Skeletal muscle tissue (tissue), 4 donors: Measurements from ENCODE around the gene EIF4E3. TPM values are rescaled to one million over a fixed set of nuclear protein-coding genes. Genes with fewer than 3 reads are reported as not detected.
A peak's percentile ranks its signal among the peaks of the same experiment; 100 is the strongest.

Experiments
- H3K27ac ChIP-seq: one replicate; pipeline ENCODE4 v1.7.0; 2013; ENCODE audit warnings: mild to moderate bottlenecking, low read depth, low read length, inconsistent platforms
- H3K27me3 ChIP-seq, 3 donors: one replicate each; pipeline ENCODE4 v1.7.0; 2013; ENCODE audit warnings: low read length in 3 of 3; ENCODE audit not compliant: control insufficient read depth in 3 of 3, insufficient read depth in 3 of 3
- H3K36me3 ChIP-seq, 3 donors: one replicate each; pipeline ENCODE4 v1.7.0; 2013; ENCODE audit warnings: low read length in 3 of 3; ENCODE audit not compliant: control insufficient read depth in 3 of 3, insufficient read depth in 3 of 3
- H3K4me1 ChIP-seq, 3 donors: one replicate each; pipeline ENCODE4 v1.7.0; 2013; ENCODE audit warnings: low read length in 3 of 3, mild to moderate bottlenecking in 3 of 3; ENCODE audit not compliant: control insufficient read depth in 3 of 3, insufficient read depth in 3 of 3
- H3K4me3 ChIP-seq, 3 donors: one replicate each; pipeline ENCODE4 v1.7.0; 2013; ENCODE audit warnings: low read length in 3 of 3
- H3K9ac ChIP-seq, 3 donors: one replicate each; pipeline ENCODE4 v1.7.0; 2013; ENCODE audit warnings: low read length in 3 of 3, mild to moderate bottlenecking in 3 of 3, moderate library complexity in 2 of 3, low read depth in 1 of 3
- H3K9me3 ChIP-seq, 3 donors: one replicate each; pipeline ENCODE4 v1.7.0; 2013; ENCODE audit warnings: low read length in 3 of 3; ENCODE audit not compliant: control insufficient read depth in 3 of 3
- total RNA-seq: library from RNA; depleted of rRNA; stranded (reverse); fragments of >200 nt; gene quantifications from one replicate; pipeline ENCODE4 v1.2.3, GENCODE V29; 2014
- donor health status: Osteomylitis.

EIF4E3 gene
- total RNA-seq, 1 donor from 2014 or later: 2.6 TPM

DNA sequence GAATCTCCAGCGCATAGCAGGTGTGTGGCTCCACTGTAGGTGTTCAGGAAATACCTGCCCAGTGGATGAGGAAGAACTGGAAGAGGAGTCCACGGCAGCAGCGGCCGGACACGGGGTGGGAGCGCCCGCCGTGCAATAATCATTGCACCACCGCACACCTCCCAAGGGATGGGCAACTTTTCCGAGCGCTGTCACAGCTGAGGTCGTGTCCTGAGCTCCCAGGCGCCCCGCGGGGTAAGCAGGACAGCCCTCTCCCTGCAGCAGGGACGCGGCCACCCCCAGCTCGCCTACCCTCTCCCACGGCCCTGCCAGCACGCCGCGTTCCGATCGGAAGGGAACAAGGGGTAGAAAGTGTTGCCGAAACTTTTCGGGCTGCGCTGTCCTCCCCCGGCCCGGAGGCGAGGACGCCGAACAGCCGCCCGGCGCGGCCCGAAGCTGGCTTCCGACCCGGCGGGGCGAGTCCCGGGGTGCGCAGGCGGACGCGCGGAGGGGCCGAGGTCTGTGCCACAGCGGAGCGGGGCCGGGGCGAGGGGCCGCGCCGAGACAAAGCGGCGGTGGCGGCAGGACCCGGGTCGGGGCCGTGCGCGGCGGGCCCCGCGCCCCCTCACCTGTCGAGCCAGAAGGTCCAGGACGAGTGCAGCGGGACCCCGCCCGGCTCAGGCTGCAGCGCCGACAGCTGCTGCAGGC, 475 bp downstream of the EIF4E3 start:
- H3K9me3 ChIP-seq: no peaks in the 10 kb centered on the region
- peak overlapping the region; percentile 81 to 89 (median 87) for H3K9ac ChIP-seq
- H3K27ac ChIP-seq: peak overlapping the region; percentile 43
- H3K4me1 ChIP-seq: peaks cover 9 to 31% (median 18%) of the 10 kb centered on the region in 3 donors
- H3K36me3 ChIP-seq: no peaks in the 10 kb centered on the region
- H3K4me3 ChIP-seq: peak overlapping the region; percentile 80 to 93 (median 90)
- H3K27me3 ChIP-seq: peaks cover 0 to 3% (median 0%) of the 10 kb centered on the region in 3 donors

DNA sequence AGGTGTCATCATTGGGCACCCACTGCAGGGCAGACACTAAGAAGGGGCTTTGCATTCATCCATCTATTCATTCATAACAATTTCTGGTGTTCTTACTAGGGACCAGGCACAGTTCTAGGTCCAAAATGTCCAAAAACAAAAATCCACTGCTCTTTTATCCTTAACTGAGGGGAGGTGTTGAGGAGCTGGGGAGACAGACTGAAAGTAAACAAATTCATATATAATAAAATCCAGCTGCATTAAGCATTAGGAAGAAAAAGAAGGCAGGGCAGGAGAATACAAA, 1.1 kb downstream of the EIF4E3 start:
- Histone ChIP-seq H3K4me3 (peak overlapping the region; percentile 80 to 93 (median 90)), H3K27ac (no peak overlapping the region), H3K4me1 (peaks cover 9 to 32% (median 16%) of the 10 kb centered on the region in 3 donors), H3K27me3 (peaks cover 0 to 3% (median 0%) of the 10 kb centered on the region in 3 donors), H3K9ac (peak overlapping the region; percentile 81 to 89 (median 87)), H3K9me3 (no peaks in the 10 kb centered on the region), H3K36me3 (no peaks in the 10 kb centered on the region)

DNA sequence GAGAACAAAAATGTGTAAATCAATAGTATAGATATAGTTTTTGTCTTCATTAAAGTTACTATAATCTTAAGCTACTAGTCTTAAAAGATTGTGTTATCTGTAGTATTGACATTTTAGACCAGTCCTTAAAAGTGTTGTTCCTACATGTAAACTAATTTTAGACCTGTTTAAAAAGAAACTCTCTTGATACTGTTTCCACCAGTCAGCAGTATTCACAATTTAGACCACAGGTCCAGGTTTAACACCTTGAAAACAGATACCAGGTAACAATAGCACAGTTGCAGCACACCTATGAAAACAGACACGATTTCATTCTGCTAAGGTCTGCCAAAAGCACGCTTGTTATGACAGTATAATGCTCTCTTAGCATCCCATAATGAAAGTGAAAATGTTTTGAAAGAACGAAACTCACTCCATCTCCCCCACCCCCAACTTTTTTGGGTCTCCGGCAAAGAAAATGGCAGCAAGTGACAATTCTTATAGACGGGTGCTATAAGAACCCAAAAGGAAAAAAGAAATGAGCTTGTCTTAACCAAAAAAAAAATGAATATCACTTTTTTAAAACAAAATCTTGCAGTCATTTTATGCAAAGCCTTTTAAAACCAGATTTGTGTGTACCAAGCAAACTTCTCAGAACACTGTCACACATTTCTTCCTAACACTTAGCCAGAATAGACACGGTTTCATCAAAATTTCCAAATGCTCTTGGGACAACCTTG, 1.6 kb downstream of the EIF4E3 start:
- Histone ChIP-seq H3K27me3 (no peaks in the 10 kb centered on the region), H3K4me3 (peak overlapping the region in 2 of 3 donors; percentile 80 to 90), H3K9ac (peak overlapping the region; percentile 81 to 89 (median 87)), H3K4me1 (peaks cover 9 to 34% (median 16%) of the 10 kb centered on the region in 3 donors), H3K36me3 (no peaks in the 10 kb centered on the region), H3K27ac (no peak overlapping the region), H3K9me3 (no peaks in the 10 kb centered on the region)

DNA sequence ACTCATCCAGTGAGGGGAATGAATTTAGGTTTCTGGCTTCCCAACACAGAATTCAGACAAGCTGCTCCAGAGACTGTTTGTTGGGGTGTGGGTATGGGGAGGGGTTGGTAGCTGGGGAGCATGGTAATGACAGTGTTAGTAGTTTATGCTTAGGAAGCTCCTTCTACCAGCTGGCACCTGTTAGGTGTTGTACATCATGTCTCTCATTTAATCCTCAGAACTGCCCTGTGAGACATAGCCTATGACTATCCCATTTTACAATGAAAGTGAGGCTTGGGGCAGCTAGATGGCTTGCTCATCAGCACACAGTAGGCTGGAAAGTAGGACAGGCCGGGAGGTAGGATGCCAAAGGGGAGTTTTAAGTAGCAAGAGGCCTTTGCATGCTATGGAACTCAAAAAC, 2.5 kb downstream of the EIF4E3 start:
- H3K36me3 ChIP-seq: no peaks in the 10 kb centered on the region
- no peaks in the 10 kb centered on the region for H3K9me3 ChIP-seq
- no peak overlapping the region for H3K4me3 ChIP-seq
- no peak overlapping the region for H3K9ac ChIP-seq
- no peaks in the 10 kb centered on the region for H3K27me3 ChIP-seq
- H3K27ac ChIP-seq: no peak overlapping the region
- peaks cover 9 to 34% (median 16%) of the 10 kb centered on the region in 3 donors for H3K4me1 ChIP-seq

DNA sequence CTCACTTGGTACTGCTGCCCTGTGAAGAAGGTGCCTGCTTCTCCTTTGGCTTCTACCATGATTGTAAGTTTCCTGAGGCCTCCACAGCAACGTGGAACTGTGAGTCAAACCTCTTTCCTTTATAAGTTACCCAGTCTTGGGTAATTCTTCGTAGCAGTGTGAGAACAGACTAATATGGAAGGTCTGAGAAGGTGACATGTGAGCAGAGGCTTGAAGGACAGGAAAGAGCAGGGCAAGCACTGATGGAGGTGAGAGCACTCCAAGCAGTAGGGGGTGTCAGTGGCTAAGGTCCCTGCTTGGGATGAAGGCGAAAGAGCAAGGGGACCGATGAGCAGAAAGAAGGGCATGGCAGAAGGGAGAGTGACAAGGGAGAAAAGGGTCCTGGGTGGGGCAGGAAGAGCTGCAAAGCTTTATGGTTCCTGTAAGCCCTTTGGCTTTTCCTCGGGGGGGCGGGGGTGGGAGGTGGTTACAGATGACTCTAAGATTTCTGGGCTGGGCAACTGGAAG, 3.5 kb downstream of the EIF4E3 start:
- no peaks in the 10 kb centered on the region for H3K27me3 ChIP-seq
- H3K36me3 ChIP-seq: no peaks in the 10 kb centered on the region
- peaks cover 9 to 34% (median 16%) of the 10 kb centered on the region in 3 donors for H3K4me1 ChIP-seq
- H3K9me3 ChIP-seq: no peaks in the 10 kb centered on the region
- H3K4me3 ChIP-seq: no peak overlapping the region
- H3K9ac ChIP-seq: no peak overlapping the region
- H3K27ac ChIP-seq: no peak overlapping the region

DNA sequence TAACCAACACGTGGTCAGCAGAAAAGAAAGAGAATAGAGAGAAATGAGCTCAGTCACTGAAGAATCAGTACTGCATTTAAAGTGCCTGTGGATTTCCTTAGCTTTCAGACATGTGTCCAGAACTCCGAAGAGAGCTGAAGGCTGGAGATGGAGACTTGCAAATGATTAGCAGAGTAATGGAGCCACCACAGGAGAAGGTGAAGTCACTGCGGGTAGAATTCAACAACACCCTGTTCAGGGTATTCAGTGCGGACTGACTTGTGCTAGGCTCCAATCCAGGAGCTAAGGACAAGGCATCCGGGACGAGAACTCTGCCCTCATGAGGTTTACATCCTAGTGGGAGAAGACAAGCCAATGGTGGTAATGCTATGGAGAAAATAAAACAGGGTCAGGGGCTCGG, 4.2 kb downstream of the EIF4E3 start:
- Histone ChIP-seq H3K27ac (no peak overlapping the region), H3K4me1 (peaks cover 9 to 29% (median 14%) of the 10 kb centered on the region in 3 donors), H3K9ac (no peak overlapping the region), H3K9me3 (no peaks in the 10 kb centered on the region), H3K27me3 (no peaks in the 10 kb centered on the region), H3K36me3 (no peaks in the 10 kb centered on the region), H3K4me3 (no peak overlapping the region)

DNA sequence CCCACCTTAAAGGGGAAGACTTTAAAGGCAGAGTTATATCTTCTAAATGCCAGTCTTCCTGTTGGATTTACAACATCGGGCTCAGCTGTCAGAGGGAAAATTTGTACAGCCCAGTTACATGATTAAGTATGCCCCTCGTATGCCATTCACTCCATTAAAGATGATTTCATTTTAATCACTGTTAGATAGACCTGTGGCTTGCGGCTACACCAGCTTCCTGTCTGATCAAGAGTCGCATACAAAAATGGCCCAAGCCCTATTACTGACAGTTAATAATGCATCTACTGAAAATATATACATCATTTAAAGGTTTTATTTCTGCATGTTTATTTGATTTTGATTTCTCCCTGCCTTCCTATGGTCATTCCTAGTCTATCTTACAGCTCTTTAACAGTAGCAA, 7.1 kb downstream of the EIF4E3 start:
- no peak overlapping the region for H3K9ac ChIP-seq
- no peak overlapping the region for H3K27ac ChIP-seq
- no peaks in the 10 kb centered on the region for H3K36me3 ChIP-seq
- no peaks in the 10 kb centered on the region for H3K27me3 ChIP-seq
- H3K4me1 ChIP-seq: peaks cover 3 to 20% (median 8%) of the 10 kb centered on the region in 3 donors
- H3K4me3 ChIP-seq: no peak overlapping the region
- no peaks in the 10 kb centered on the region for H3K9me3 ChIP-seq

DNA sequence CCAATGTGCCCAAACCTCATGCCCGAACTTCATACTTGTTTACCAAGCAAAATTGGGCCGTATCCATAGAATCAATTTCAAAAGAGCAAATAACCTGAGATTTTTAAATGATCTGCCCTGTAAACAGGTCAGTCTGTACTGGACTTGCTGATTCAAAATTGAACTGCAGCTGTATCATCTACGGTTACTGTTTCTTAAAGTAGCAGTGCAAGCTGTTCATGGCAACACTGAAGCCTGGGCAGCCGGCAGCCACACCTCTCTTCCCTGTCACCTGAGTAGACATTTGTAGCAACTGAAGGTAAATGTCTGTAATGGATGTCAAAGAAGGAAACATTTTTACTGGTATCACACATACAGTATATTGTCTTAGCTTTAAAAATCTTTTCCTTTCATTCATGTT, 10.6 kb downstream of the EIF4E3 start:
- H3K27ac ChIP-seq: no peak overlapping the region
- H3K9ac ChIP-seq: no peak overlapping the region
- H3K9me3 ChIP-seq: no peaks in the 10 kb centered on the region
- H3K4me1 ChIP-seq: peaks cover 3 to 21% (median 8%) of the 10 kb centered on the region in 3 donors
- peaks cover 0 to 6% (median 3%) of the 10 kb centered on the region in 3 donors for H3K36me3 ChIP-seq
- no peaks in the 10 kb centered on the region for H3K27me3 ChIP-seq
- no peak overlapping the region for H3K4me3 ChIP-seq

DNA sequence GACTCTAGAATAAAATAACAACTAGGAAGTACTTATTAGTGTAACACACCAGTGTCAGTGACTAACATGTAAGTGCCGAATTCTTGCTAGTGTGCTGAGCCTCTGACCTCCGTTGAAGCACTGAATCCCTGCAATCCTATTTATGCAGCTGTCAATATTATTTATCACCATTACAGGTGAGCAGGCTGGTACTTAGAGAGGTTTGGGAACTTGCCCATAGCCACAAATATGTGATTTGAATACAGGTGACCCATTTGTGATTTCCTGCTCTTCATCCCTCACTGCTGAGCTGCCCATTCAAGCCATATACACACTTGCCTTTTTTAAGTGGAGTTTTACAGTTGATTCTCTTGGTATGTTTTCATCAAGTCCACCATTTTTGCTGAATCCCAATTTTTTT, 12.2 kb downstream of the EIF4E3 start:
- Histone ChIP-seq H3K27ac (no peak overlapping the region), H3K27me3 (no peaks in the 10 kb centered on the region), H3K4me1 (peaks cover 8 to 15% (median 9%) of the 10 kb centered on the region in 3 donors), H3K9ac (no peak overlapping the region), H3K36me3 (peaks cover 0 to 6% (median 3%) of the 10 kb centered on the region in 3 donors), H3K9me3 (no peaks in the 10 kb centered on the region), H3K4me3 (no peak overlapping the region)

DNA sequence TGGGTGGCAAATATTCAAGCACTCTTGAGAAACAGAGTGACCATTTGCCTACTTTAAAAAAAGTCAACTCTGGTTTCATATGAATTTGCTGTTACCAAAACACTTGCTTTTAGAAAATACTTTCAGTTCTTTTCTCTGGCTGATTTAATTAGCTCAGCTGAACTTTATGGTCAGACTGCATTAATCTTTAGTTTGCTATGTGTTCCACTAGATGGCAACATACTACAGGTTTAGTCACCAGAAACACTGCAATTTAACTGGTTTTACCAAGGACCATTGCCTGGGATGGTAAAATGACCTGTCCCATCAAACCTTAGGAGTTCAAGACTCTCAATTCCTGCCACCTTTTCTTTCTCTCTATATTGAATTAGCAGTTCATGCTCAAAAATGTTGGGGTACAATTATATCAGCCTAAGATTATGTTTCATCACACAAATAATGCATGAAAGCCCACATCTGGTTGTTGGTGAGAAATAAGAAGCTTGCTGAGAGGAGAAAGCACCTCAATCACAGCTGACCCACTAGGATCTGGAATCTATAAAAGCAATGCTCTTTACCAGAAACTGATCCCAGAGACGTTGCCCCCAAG, 14.2 kb downstream of the EIF4E3 start:
- Histone ChIP-seq H3K36me3 (peaks cover 0 to 6% (median 3%) of the 10 kb centered on the region in 3 donors), H3K27ac (no peak overlapping the region)

More for the DNA sequence above, 14.2 kb downstream of the EIF4E3 start:
- no peaks in the 10 kb centered on the region for H3K9me3 ChIP-seq
- no peak overlapping the region for H3K4me3 ChIP-seq
- H3K9ac ChIP-seq: no peak overlapping the region
- H3K27me3 ChIP-seq: no peaks in the 10 kb centered on the region
- H3K4me1 ChIP-seq: peaks cover 8 to 15% (median 9%) of the 10 kb centered on the region in 3 donors
